KMS-11 (cell line): ENCODE measurements around the gene TOLLIP.

Experiments
- H2AFZ ChIP-seq: fragments of 200-600 bp; sonication (generic); 2 replicates; pipeline ENCODE4 v1.6.1; 2016; ENCODE audit warnings: antibody characterized with exemption, mixed run types, low read depth
- H3K27ac ChIP-seq: fragments of 200-600 bp; sonication (generic); 2 replicates; pipeline ENCODE4 v1.6.1; 2016; ENCODE audit warnings: mild to moderate bottlenecking, mixed run types
- H3K27me3 ChIP-seq: fragments of 200-600 bp; sonication (generic); 2 replicates; pipeline ENCODE4 v1.6.1; 2017; ENCODE audit warnings: mild to moderate bottlenecking, low read depth, mixed run types, moderate library complexity; ENCODE audit not compliant: insufficient read depth
- H3K36me3 ChIP-seq: fragments of 200-600 bp; sonication (generic); 2 replicates; pipeline ENCODE4 v1.6.1; 2017; ENCODE audit warnings: mild to moderate bottlenecking, mixed run types; ENCODE audit not compliant: insufficient read depth
- H3K4me1 ChIP-seq: fragments of 200-600 bp; sonication (generic); 2 replicates; pipeline ENCODE4 v1.6.1; 2016; ENCODE audit warnings: mild to moderate bottlenecking, low read depth, mixed run types; ENCODE audit not compliant: poor library complexity, severe bottlenecking
- H3K4me2 ChIP-seq: fragments of 200-600 bp; sonication (generic); 2 replicates; pipeline ENCODE4 v1.7.0; 2016; ENCODE audit warnings: mild to moderate bottlenecking, mixed run types
- H3K4me3 ChIP-seq: fragments of 200-600 bp; sonication (generic); IDR thresholded peaks from 2 replicates; pipeline ENCODE4 v1.6.1; 2017; ENCODE audit warnings: low read depth, low read length, mixed read lengths; ENCODE audit not compliant: insufficient read depth
- H3K79me2 ChIP-seq: fragments of 200-600 bp; sonication (generic); 2 replicates; pipeline ENCODE4 v1.6.1; 2016; ENCODE audit warnings: low read depth, mixed run types; ENCODE audit not compliant: insufficient read depth
- H3K9ac ChIP-seq: fragments of 200-600 bp; sonication (generic); 2 replicates; pipeline ENCODE4 v1.6.1; 2016; ENCODE audit warnings: mild to moderate bottlenecking, mixed run types
- H4K20me1 ChIP-seq: fragments of 200-600 bp; sonication (generic); 2 replicates; pipeline ENCODE4 v1.6.1; 2016; ENCODE audit warnings: mild to moderate bottlenecking, mixed run types; ENCODE audit not compliant: insufficient read depth
- CTCF ChIP-seq: fragments of 200-600 bp; sonication (generic); conservative IDR thresholded peaks from 2 replicates; pipeline ENCODE4 v1.6.1; 2017; ENCODE audit warnings: low read depth, mild to moderate bottlenecking, antibody characterized with exemption, low read length, moderate library complexity, mixed read lengths

Gene TOLLIP

GRCh38 chr11:1257366-1257765 is 52.1 kb downstream of the TOLLIP start:
- Histone ChIP-seq H3K4me3 (no peak overlapping the region), H3K27ac (no peak overlapping the region), H3K27me3 (no peaks in the 10 kb centered on the region; the same call in 1 of the 2 replicates), H3K4me1 (no peaks in the 10 kb centered on the region), H3K79me2 (no peaks in the 10 kb centered on the region), H4K20me1 (no peaks in the 10 kb centered on the region), H2AFZ (no peak overlapping the region), H3K4me2 (no peak overlapping the region), H3K9ac (no peak overlapping the region), H3K36me3 (no peaks in the 10 kb centered on the region)
- no peak for TF ChIP-seq CTCF

GRCh38 chr11:1256257-1257045 is 53.0 kb downstream of the TOLLIP start:
- H4K20me1 ChIP-seq: no peaks in the 10 kb centered on the region
- H3K36me3 ChIP-seq: no peaks in the 10 kb centered on the region
- no peak for TF ChIP-seq CTCF
- no peak overlapping the region for H3K4me2 ChIP-seq
- H3K79me2 ChIP-seq: no peaks in the 10 kb centered on the region
- no peak overlapping the region for H3K9ac ChIP-seq
- H3K4me3 ChIP-seq: no peak overlapping the region
- H3K27me3 ChIP-seq: no peaks in the 10 kb centered on the region; the same call in 1 of the 2 replicates
- no peaks in the 10 kb centered on the region for H3K4me1 ChIP-seq
- no peak overlapping the region for H2AFZ ChIP-seq
- H3K27ac ChIP-seq: no peak overlapping the region

GRCh38 chr11:1255151-1255550 is 54.3 kb downstream of the TOLLIP start:
- H4K20me1 ChIP-seq: no peaks in the 10 kb centered on the region
- H3K4me3 ChIP-seq: no peak overlapping the region
- TF ChIP-seq CTCF: no peak
- H3K4me2 ChIP-seq: no peak overlapping the region
- H3K9ac ChIP-seq: no peak overlapping the region
- no peaks in the 10 kb centered on the region for H3K36me3 ChIP-seq
- no peak overlapping the region for H2AFZ ChIP-seq
- no peaks in the 10 kb centered on the region for H3K4me1 ChIP-seq
- no peaks in the 10 kb centered on the region for H3K79me2 ChIP-seq
- H3K27ac ChIP-seq: no peak overlapping the region
- H3K27me3 ChIP-seq: no peaks in the 10 kb centered on the region; the same call in 1 of the 2 replicates

- TF ChIP-seq CTCF: no peak
- H4K20me1 ChIP-seq: no peaks in the 10 kb centered on the region
- no peaks in the 10 kb centered on the region for H3K4me1 ChIP-seq
- no peaks in the 10 kb centered on the region; the same call in 1 of the 2 replicates for H3K27me3 ChIP-seq
- no peak overlapping the region for H3K4me2 ChIP-seq
- no peak overlapping the region for H3K27ac ChIP-seq
- no peaks in the 10 kb centered on the region for H3K79me2 ChIP-seq
- H3K9ac ChIP-seq: no peak overlapping the region
- no peak overlapping the region for H2AFZ ChIP-seq
- H3K4me3 ChIP-seq: no peak overlapping the region
- no peaks in the 10 kb centered on the region for H3K36me3 ChIP-seq
These were observed 54.7 kb downstream of the TOLLIP start for GRCh38 chr11:1254733-1255132.
